Measurements from ENCODE around the gene ACKR3. TPM values are rescaled to one million over a fixed set of nuclear protein-coding genes. Genes with fewer than 3 reads are reported as not detected.

The ACKR3 gene
- total and polyA plus RNA-seq, 2 experiments from 2014 or later = 1.0 to 3.0 TPM

GRCh38 chr2:236563953-236564352, 5.7 kb upstream of the ACKR3 start:
- Mint-ChIP-seq H3K4me1 (peaks cover 34% of the 10 kb centered on the region), H3K9me3 (no peaks in the 10 kb centered on the region), H3K4me3 (no peak overlapping the region), H3K36me3 (ENCODE audit: low read depth) (no peaks in the 10 kb centered on the region; the same call in 2 of the 3 replicates), H3K27me3 (ENCODE audit: insufficient read depth, low read depth, poor library complexity) (peaks cover 28% of the 10 kb centered on the region), H3K27ac (no peak overlapping the region)
- Histone ChIP-seq H3F3A (replicated peaks; ENCODE audit: low read depth) (0 out of 2 replicates have a peak, but pooled peaks cover 3% of the 10 kb centered on the region), H4K20me1 (replicated peaks; ENCODE audit: insufficient read depth) (no peaks in the 10 kb centered on the region), H3K36me3 (ENCODE audit: insufficient read depth) (no peaks in the 10 kb centered on the region), H3K4me2 (no peak overlapping the region), H3K27me3 (ENCODE audit: insufficient read depth) (peaks cover 22% of the 10 kb centered on the region), H3K79me2 (replicated peaks; ENCODE audit: insufficient read depth) (no peaks in the 10 kb centered on the region), H2AFZ (no peak overlapping the region), H3K9me2 (ENCODE audit: insufficient read depth) (0 out of 2 replicates have a peak, but pooled peaks cover 6% of the 10 kb centered on the region), H3K4me1 (ENCODE audit: insufficient read depth) (peaks cover 13% of the 10 kb centered on the region), H3K4me3 (no peak overlapping the region), H3K27ac (ENCODE audit: low read depth) (no peak overlapping the region)
- DNase-seq (ENCODE audit: low spot score) = no peak
- ATAC-seq = no peak
- TF ChIP-seq ZNF114 (CRISPR knock-in tag; IDR thresholded peaks at IDR 0.05) (no peak), POLR2AphosphoS5 (IDR thresholded peaks at IDR 0.05; ENCODE audit: low read depth) (no peak), JUNB (IDR thresholded peaks at IDR 0.05; ENCODE audit: unreplicated experiment) (no peak), STAT1 (IDR thresholded peaks at IDR 0.05; ENCODE audit: unreplicated experiment) (no peak), REST (IDR thresholded peaks at IDR 0.05; ENCODE audit: unreplicated experiment) (no peak)
- TF ChIP-seq, protein P1, sequence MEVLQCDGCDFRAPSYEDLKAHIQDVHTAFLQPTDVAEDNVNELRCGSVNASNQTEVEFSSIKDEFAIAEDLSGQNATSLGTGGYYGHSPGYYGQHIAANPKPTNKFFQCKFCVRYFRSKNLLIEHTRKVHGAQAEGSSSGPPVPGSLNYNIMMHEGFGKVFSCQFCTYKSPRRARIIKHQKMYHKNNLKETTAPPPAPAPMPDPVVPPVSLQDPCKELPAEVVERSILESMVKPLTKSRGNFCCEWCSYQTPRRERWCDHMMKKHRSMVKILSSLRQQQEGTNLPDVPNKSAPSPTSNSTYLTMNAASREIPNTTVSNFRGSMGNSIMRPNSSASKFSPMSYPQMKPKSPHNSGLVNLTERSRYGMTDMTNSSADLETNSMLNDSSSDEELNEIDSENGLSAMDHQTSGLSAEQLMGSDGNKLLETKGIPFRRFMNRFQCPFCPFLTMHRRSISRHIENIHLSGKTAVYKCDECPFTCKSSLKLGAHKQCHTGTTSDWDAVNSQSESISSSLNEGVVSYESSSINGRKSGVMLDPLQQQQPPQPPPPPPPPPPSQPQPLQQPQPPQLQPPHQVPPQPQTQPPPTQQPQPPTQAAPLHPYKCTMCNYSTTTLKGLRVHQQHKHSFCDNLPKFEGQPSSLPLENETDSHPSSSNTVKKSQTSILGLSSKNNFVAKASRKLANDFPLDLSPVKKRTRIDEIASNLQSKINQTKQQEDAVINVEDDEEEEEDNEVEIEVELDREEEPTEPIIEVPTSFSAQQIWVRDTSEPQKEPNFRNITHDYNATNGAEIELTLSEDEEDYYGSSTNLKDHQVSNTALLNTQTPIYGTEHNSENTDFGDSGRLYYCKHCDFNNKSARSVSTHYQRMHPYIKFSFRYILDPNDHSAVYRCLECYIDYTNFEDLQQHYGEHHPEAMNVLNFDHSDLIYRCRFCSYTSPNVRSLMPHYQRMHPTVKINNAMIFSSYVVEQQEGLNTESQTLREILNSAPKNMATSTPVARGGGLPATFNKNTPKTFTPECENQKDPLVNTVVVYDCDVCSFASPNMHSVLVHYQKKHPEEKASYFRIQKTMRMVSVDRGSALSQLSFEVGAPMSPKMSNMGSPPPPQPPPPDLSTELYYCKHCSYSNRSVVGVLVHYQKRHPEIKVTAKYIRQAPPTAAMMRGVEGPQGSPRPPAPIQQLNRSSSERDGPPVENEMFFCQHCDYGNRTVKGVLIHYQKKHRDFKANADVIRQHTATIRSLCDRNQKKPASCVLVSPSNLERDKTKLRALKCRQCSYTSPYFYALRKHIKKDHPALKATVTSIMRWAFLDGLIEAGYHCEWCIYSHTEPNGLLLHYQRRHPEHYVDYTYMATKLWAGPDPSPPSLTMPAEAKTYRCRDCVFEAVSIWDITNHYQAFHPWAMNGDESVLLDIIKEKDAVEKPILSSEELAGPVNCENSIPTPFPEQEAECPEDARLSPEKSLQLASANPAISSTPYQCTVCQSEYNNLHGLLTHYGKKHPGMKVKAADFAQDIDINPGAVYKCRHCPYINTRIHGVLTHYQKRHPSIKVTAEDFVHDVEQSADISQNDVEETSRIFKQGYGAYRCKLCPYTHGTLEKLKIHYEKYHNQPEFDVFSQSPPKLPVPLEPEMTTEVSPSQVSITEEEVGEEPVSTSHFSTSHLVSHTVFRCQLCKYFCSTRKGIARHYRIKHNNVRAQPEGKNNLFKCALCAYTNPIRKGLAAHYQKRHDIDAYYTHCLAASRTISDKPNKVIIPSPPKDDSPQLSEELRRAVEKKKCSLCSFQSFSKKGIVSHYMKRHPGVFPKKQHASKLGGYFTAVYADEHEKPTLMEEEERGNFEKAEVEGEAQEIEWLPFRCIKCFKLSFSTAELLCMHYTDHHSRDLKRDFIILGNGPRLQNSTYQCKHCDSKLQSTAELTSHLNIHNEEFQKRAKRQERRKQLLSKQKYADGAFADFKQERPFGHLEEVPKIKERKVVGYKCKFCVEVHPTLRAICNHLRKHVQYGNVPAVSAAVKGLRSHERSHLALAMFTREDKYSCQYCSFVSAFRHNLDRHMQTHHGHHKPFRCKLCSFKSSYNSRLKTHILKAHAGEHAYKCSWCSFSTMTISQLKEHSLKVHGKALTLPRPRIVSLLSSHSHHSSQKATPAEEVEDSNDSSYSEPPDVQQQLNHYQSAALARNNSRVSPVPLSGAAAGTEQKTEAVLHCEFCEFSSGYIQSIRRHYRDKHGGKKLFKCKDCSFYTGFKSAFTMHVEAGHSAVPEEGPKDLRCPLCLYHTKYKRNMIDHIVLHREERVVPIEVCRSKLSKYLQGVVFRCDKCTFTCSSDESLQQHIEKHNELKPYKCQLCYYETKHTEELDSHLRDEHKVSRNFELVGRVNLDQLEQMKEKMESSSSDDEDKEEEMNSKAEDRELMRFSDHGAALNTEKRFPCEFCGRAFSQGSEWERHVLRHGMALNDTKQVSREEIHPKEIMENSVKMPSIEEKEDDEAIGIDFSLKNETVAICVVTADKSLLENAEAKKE (CRISPR knock-in tag; IDR thresholded peaks at IDR 0.05) = no peak

Measured in GM23338 (cell line).